B cell (primary cell): ENCODE data around the gene ATP6V0E2.

ENCODE experiments used
- CTCF ChIP-seq: fragments of 200-600 bp; IDR thresholded peaks from one replicate; pipeline ENCODE4 v1.8.0; 2022; ENCODE audit warnings: antibody characterized with exemption, mild to moderate bottlenecking
- EZH2 ChIP-seq: IDR thresholded peaks from 2 replicates; pipeline ENCODE4 v1.6.1; 2012; ENCODE audit warnings: borderline replicate concordance, low read depth, mild to moderate bottlenecking, moderate library complexity, low read length; ENCODE audit not compliant: insufficient read depth, poor library complexity, severe bottlenecking

- TF ChIP-seq CTCF, result no peak
- no peak for TF ChIP-seq EZH2
Observed at GRCh38 chr7:149866779-149867447, 6.9 kb upstream of the ATP6V0E2 start.
